Amniotic epithelial cell (primary cell): ENCODE results near the gene METTL26.
A peak's percentile ranks its signal among the peaks of the same experiment; 100 is the strongest.

Experiments used
- DNase-seq: peaks from one replicate; pipeline ENCODE4 v3.0.0-alpha.2; 2010; ENCODE audit warnings: low read depth

The METTL26 gene

DNA sequence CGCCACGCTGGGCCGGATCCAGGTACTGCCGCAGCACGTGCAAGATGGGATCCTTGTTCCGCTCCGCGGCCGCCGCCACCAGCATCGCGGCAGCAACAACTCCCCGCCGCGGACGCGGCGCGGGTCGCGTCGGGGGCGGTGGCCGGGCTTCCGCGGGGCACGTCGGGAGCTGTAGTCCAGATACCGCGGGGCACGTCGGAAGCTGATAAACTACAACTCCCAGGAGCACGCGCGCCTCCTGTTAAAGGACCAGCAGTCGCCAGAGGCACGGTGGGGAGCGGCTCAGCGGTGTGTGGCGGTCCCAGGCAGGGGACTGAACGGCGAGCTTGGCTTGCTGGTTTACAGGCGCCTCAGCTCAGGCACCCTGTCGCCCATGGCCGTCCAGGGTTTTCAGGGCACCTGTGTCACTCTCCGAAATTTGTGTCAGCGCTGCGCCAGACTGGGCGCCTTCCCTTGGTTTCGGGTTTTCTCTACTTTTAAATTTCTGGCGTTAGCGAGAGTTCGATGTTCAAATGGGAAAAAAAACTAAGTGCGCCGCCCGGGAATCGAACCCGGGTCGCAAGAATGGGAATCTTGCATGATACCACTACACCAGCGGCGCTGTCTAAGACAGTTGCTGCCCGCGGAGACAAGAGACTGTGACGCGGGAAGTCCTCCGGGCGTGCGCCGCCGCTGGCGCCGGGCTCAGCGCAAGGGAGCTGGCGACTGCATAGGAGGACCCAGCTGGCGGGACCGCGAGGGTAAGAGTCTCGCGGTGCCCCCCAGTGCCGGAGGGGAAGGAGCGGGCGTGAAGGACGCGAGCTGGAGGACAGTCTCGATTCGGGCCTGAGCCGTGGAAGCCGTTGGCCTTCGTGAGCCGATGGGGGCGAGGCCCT, at the start of gene METTL26:
Gene METTL26, minus strand, starts transcription at position 100 of the 875 bp plus-strand sequence. Its CDS starts 15 bp downstream, at position 85.
- peak; percentile 89 for DNase-seq

DNA sequence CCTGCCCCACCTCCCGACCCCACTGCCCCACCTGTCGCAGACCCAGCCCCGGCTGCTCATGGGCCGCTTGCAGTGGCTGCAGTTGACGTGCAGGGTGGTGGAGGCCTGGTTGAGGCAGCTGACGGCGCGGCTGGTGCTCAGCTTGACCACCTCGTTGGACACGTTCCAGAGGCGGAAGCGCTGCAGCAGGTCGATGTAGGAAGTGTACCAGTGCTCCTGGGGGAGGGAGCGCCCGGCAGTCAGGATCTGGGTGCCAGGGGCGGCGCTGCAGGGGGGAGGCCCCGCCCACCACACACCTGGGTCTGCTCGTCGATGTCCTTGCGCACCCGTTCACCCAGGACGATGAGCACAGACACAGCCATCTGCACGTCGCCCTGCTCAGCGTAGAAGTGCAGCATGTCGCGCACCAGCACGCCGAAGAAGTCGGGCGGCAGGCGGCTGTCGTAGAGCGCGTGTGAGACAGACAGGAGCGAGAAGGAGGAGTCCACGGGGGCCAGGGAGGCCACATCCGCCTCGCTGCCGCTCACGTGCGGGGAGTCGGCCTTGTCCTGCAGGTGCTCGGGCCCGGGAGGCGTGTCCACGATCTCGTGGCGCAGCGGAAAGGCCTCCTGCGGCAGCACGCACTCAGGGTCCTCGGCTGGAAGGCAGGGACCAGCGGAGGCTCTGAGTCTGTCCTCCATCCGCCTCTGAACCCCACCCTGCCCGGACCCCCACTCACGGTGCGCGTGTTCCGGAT, 49.0 kb upstream of the METTL26 start:
- DNase-seq, result no peak

DNA sequence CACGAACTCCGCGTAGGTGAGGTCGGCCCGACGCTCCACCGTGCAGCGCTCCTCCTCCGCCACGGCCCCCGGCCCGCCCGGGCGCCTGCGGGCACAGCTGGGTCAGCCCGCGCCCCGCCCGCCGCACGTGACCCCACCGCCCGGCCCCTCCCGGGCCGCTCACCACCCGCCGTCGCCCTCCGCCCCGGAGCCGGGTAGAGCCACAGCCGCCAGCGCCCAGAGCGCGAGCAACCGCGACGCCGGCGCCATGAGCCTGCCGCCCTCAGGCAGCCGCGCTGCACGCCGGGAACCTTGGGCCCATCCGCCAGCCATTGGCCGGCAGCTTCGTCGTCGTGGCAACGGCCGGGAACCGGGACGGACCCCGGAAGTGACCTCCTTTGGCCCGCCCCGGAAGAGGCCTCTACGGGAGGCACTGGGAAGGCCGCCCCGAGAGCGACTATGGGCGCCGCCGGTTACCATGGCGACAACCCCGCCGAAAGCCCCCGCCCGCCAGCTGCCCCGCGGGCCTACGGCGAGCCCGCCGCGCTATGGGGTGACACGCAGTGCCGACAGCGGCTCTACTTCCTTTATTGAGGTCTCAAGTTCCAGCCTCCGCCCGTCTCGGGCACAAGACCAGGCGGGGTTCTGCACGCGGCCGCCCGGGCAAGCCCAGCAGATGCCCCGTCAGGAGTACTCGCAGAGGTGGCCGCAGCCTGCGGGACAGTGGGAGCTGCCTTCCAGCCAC, 48.1 kb upstream of the METTL26 start, which contains the start of gene JMJD8:
Gene JMJD8, minus strand, starts transcription at position 264 of the 724 bp plus-strand sequence. Its CDS starts 15 bp downstream, at position 249.
- peak; percentile 90 for DNase-seq

GRCh38 chr16:683396-684070, 47.4 kb upstream of the METTL26 start:
- no peak for DNase-seq

DNA sequence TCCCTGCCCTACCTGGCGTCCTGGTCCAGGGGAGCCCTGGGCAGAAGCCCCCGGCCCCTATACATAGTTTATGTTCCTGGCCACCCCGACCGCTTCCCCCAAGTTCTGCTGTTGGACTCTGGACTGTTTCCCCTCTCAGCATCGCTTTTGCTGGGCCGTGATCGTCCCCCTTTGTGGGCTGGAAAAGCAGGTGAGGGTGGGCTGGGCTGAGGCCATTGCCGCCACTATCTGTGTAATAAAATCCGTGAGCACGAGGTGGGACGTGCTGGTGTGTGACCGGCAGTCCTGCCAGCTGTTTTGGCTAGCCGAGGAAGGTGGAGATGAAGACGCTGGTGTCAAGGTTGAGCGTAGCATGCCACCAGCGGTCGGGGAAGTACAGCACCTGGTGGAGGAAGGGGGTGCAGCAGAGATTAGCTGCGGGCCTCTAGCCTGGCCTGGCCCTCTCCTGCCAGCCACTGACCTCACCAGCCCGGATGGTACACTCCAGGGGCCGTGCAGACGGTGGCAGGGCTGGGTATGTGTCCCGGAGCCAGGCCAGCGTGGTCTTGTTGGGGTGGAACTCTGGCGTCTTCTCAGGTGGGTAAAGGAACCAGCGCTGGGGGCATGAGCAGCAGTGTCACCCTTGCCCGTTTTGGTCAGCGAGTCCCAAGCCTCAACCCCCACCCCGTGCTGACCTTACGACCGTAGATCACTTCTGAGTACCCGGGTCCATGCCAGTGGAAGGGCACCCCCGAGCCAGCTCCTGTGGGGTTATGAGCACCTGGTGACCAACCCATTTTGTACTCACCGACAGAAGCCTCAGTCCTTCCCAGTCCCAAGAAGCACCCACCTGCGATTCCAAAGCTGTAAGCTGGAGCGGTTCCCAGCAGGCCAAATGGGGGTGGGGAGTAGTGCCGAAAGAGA, 46.6 kb upstream of the METTL26 start:
- DNase-seq, result no peak

DNA sequence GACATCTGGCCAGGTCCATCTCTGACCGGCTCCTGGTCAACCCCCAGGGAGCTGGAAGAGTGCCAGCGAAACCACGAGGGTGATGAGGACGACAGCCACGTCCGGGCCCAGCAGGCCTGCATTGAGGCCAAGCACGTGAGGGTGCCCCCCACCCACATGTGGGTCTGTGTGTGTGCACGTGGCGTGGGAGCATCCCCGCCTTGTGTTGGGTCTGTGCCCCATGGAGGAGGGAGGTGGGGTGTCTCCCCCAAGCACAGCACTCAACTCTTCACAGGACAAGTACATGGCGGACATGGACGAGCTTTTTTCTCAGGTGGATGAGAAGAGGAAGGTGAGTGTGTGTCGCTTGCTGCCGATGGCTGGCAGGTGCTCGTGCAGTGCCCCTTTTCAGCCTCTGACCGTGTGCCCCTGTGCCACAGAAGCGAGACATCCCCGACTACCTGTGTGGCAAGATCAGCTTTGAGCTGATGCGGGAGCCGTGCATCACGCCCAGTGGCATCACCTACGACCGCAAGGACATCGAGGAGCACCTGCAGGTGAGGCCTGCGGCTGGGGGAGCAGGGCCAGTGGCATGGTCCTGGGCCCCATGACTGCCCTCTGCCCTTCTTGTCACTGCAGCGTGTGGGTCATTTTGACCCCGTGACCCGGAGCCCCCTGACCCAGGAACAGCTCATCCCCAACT, 45.8 kb upstream of the METTL26 start:
- peak; percentile 40 for DNase-seq

DNA sequence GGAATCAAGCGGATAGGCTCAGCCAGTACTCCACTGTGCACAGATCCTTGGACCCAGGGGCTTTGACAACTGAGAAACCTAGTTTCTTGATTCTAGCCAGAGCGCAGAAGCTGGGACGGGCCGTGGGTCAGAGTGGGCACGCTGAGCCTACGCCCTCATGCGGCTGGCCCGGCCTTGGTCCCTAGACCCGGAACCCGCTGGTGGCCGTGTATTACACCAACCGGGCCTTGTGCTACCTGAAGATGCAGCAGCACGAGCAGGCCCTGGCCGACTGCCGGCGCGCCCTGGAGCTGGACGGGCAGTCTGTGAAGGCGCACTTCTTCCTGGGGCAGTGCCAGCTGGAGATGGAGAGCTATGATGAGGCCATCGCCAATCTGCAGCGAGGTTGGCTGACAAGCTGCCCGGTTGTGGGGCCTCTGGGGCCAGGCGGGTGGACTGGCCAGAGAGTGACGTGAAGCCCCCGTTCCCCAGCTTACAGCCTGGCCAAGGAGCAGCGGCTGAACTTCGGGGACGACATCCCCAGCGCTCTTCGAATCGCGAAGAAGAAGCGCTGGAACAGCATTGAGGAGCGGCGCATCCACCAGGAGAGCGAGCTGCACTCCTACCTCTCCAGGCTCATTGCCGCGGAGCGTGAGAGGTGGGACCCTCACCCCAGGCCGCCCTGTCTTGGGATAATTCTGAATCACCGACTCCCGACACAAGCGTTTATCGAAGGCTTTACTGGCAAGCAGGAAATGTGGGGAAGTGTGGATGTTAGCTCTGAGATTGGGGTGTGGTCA, 45.1 kb upstream of the METTL26 start:
- peak; percentile 36 for DNase-seq

GRCh38 chr16:680625-680945, 44.5 kb upstream of the METTL26 start:
- DNase-seq, result no peak

DNA sequence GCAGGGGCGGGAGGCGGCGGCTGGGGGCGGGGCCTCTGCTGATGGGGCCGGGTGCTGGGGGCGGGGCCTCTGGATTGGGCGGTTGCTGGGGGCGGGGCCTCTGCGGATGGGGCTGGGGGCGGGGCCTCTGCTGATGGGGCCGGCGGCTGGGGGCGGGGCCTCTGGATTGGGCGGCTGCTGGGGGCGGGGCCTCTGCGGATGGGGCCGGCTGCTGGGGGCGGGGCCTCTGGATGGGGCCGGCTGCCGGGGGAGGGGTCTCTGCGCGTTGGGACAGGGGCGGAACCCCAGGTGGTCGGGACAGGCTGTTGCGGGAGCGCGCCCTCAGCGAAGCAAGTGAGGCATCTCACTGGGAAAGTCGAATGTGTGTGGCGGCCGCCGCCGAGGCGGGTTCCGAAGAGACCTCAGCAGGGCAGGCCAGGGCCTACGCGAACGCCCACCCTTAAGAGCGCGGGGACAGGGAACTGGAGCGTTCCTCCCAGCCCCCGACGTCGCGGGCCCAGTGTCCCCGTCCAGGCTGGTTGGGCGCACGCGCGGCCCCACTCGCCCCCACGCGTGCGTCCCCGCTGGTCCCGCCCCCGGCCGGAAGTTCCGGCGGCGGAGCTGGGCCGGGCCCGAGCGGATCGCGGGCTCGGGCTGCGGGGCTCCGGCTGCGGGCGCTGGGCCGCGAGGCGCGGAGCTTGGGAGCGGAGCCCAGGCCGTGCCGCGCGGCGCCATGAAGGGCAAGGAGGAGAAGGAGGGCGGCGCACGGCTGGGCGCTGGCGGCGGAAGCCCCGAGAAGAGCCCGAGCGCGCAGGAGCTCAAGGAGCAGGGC, 43.9 kb upstream of the METTL26 start, which contains the start of gene STUB1:
Gene STUB1, plus strand, starts transcription at position 597 of the 811 bp plus-strand sequence. Its CDS starts 116 bp downstream, at position 713.
- peak; percentile 72 for DNase-seq

DNA sequence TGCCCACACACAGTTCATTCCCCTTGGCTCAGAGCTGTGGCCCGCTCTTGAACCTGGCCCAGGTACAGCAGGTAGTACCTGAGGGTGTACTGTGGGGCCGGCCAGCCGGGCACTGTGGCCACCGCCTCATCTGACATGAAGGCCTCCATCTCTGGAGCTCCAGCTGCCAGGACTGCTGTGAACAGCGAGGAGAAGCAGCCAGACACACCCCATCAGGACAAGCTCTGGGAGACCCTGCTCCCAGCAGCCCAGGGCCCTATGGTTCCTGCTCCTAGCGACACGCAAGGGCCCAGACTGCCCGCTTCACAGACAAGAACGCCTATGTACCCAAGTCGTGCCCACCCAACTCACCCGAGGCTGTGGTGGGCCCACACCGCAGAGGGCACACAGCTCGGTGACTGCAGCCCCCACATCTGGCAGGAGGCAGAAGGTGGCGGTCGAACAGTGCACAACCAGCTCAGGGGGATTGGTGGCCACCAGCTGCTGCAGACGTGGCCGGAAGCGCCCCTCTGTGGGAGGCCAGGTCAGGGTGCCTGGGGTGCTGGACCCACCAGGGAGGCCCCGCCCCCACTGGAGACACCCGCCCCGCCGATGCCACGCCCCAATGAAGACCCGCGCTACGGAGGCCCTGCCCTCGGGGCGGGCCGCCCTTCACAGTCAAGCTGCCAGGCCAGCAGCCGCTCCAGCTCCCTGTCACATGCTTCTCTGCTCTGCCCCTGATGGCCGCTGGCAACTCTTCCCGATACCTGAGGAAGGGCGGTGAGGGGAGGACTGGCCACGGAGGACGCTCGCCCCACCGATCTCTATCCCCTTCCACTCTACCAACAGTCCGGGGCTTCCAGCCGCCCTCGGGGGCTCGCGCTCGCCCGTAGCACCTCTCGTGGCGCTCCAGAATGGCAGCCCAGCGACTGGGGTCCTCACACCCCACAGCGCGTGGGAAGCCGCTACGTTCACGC, 43.0 kb upstream of the METTL26 start:
- peak; percentile 40 for DNase-seq

GRCh38 chr16:678209-678857, 42.2 kb upstream of the METTL26 start:
- no peak for DNase-seq

- DNase-seq, result no peak
Measured at GRCh38 chr16:677316-678190, 41.4 kb upstream of the METTL26 start.

GRCh38 chr16:676913-677312, 40.8 kb upstream of the METTL26 start:
- no peak for DNase-seq

DNA sequence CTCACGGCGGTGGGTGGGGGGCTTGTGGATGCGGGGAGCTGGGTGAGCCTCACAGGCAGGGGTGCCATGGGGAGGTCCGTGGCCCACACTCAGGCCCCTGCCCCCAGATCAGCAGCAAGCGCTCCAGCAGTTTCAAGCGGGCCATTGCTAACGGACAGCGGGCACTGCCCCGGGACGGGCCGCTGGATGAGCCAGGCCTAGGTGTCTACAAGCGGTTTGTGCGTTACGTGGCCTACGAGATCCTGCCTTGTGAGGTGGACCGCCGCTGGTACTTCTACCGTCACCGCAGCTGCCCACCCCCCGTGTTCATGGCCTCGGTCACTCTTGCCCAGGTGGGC, 40.4 kb upstream of the METTL26 start:
- DNase-seq, result no peak

- no peak for DNase-seq
Measured at GRCh38 chr16:675884-676564, 39.9 kb upstream of the METTL26 start.
